Fibroblast of skin of right quadriceps (primary cell): Measurements from ENCODE around the gene FAM81A.
"Not testable (repeated sequence)": the region's sequence is repeated elsewhere in the genome, so short reads cannot be mapped to it uniquely, and the experiment has no call there.

ENCODE experiments used
- DNase-seq: peaks from one replicate; pipeline ENCODE4 v3.0.0-alpha.2; 2013

The FAM81A gene

DNA sequence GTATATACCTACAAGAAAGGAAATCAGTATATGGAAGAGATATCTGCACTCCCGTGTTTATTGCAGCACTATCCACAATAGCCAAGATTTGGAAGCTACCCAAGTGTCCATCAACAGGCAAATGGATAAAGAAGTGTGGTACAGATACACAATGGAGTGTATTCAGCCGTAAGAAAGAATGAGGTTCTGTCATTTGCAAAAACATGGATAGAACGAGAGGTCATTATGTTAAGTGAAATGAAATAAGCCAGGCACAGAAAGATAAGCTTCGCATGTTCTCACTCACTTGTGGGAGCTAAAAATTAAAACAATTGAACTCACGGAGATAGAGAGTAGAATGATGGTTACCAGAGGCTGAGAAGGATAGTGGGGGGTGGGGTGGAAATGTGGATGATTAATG lies 53.1 kb downstream of the FAM81A start:
- DNase-seq, result no peak

DNA sequence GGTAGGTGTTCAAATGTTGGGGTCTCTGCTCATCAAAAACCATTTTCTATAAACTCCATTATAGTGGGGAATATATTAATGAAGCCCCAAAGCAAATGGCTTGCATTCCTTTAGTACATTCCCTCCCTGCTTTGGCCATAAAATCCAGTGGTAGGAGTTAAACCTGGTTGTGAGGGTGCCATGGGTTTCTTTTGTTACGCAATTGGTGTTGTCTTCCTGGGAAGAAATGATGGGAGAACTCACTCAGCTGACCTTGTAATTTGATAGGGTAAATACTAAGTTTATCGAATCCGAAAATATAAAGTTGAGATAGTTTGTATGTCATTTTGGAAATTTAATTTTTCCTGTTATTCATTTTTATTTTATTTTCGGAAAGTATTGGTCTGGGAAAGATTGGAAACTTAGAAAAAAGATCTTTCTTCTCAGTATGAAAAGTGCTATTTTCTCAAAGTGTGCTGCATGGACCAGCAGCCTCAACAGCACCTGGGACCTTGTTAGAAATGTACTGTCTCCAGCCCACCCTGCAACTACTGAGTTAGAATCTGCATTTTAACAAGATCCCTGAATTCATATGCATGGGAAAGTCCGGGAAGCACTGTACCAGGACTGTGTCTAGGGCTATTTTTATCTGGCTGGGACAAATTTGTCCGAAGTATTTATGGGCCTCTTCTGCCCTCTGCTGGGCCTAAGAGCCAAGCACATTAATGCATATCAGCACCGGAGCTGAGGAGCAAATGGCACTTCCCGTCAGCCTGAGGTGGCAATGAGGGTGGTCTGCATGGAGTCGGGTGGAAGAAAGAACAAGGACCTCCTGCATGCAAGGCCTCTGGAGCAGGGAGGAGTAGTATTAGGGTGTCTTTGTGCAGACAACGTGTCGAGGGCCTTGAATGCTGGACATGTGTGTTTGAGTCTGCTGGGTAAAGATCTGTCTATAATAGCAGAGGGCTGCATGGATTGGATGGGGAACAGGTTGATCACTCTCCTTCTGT lies 54.7 kb downstream of the FAM81A start:
- DNase-seq, result peak; percentile 67

GRCh38 chr15:59501597-59501996 lies 63.6 kb downstream of the FAM81A start:
- peak; percentile 49 for DNase-seq

DNA sequence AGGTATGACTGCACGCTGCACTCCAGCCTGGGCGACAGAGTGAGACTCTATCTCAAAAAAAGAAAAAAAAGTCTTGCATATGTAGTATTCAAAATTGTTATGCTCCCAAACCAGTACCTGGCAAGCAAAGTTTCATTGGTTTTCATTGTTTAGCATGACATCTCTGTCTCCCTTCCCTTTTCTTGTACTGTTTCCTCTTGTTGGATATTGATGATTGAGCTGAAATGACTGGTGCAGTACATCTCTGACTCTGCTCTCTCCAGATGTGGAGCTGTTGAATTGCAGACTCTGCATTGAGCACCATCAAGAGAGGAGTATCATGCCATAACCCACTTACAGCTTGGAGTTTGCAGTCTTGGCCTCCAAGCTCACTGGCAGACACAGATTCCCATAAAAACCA lies 77.2 kb downstream of the FAM81A start:
- no peak for DNase-seq

GRCh38 chr15:59516655-59517461 lies 78.9 kb downstream of the FAM81A start:
- DNase-seq, result no peak

DNA sequence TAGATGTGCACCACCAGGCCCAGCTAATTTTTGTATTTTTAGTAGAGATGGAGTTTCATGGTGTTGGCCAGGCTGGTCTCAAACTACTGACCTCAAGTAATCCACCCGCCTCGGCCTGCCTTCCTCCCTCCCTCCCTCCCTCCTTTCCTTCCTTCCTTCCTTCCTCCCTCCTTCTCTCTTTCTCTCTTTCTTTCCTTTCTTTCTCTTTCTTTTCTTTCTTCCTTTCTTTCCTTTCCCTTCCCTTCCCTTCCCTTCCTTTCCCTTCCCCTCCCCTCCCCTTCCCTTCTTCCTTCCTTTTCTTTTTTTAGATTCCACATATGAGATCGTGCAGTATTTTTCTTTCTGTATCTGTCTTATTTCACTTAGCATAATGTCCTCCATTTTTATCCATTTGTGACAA lies 81.3 kb downstream of the FAM81A start:
- no peak for DNase-seq

DNA sequence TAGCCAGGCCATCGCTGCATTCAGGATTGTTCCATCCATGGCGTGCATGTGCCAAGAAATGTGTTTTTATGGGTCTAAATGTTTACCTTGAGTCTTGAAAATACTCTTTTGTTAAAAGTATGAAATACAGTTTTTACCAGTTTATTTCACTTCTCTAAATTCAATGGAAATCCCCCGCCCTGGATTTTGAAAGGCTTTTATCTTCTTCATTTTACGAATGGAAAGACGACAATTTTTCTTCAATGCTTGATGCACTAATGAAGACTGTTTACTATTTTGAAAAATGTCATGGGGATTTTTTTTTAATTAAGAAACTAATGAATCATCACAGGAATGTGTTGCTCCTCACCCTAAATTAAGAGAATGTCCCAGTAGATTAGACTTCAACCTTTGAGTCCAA lies 83.5 kb downstream of the FAM81A start:
- no peak for DNase-seq

GRCh38 chr15:59522988-59523461 lies 85.0 kb downstream of the FAM81A start:
- DNase-seq, result no peak

- DNase-seq, result no peak
Measured at GRCh38 chr15:59523702-59524101, 85.7 kb downstream of the FAM81A start.

GRCh38 chr15:59524331-59524731 lies 86.3 kb downstream of the FAM81A start:
- no peak for DNase-seq

GRCh38 chr15:59526466-59526865 lies 88.5 kb downstream of the FAM81A start:
- not testable (repeated sequence) for DNase-seq

DNA sequence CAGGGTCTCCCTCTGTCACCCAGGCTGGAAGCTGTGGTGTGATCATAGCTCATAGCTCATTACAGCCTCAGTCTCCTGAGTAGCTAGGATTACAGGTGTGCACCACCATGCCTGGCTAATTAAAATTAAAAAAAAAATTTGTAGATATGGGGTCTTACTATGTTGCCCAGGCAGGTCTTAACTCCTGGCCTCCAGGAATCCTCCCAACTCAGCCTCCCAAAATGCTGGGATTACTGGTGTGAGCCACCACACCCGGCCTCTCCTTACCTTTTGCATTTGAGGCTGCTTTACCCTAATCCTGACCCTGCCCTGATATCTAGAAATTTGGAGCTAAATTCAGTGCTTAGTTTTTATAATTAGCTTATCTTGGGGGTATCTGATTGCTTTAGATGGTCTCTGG lies 90.4 kb downstream of the FAM81A start:
- no peak for DNase-seq

DNA sequence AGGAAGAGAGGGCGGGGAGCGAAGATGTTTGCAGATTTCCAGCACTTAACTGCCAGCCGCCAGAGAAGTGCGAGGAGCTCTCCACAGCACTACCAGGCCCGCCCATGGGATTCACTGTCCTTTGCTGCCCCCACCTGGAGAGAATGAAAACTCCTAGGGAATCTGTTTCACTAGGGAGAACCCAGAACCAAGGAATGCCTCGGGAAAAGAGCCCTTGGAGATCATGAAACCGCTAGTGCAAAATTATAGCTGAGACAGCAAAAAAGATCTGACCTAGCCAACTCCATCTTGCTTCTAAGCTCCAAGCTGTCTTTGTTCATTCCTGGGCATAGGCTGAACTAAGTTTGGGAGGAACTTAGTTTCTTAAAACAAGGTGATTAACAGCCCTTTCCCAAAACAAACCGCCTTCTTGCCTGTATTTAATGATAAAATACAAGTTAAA lies 91.0 kb downstream of the FAM81A start:
- DNase-seq, result peak; percentile 85

DNA sequence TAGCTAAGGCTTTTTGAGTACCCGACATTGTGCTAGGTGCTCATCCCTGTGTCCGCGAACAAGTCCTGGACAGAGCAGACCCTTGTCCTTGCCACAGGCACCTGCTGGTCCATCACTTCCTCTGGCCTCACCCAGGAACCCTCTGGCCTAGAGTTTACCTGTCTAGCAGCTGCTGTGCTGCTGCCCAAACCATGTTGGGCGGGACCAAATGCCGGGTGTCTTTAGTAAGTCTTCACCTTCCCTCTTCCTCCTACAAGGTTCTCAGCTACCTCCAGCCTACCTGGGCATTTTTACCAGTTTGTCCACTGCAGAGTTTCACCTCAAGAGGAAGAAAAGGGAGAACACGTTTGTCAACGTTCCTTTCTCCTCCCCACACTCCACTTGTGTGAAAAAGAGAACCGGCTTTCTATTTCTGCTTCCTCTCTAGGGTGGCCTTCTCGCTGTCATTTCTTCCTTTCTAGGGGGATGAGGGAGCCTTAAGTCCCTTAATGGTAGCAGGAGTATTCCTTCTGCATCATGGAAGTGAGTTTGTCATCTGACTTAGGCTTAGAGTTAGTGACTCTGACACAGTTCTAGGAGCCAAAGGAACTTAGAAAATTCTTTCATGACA lies 93.2 kb downstream of the FAM81A start:
- DNase-seq, result no peak

DNA sequence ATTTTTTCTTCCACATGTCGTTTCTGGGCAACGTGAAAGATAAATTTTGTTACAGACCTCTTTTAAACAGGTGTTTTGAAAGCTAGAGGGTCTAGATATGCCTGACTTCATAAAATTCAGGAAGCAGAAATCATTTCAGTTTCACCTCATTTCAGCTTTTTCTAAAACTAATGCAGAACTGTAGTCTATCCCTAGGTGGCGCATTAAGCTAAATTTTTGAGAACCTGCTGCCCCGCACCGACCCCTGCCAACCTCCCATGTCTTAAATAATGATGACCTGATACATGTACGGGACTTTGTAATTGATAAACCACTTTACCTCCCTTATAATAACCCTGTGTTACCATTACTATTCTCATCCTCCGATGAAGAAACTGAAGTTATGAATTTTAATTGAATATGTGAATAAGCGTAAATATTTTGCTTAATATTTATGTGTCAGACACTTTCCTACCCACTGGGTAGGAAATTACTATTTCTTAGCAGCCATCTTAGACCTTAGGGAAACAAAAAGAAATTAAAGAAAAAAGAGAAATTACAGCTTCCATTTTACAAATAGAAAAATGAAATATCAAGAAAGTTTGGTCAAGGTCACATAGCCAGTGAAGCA lies 94.9 kb downstream of the FAM81A start:
- peak; percentile 28 for DNase-seq

DNA sequence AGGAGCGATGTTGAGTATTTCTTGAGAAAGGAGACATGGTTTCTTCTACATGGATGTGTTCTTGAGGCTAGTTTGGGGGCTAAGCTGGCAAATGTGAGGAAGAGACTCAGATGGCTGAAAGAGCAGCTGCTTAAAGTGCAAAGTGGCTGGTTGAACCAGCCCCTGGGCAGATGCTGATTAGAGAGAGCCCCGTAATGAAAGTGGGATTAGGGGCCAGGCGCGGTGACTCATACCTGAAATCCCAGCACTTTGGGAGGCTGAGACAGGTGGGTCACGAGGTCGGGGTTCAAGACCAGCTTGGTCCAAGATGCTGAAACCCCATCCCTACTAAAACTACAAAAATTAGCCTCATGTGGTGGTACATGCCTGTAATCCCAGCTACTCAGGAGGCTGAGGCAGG lies 98.6 kb downstream of the FAM81A start:
- no peak for DNase-seq

GRCh38 chr15:59537403-59537802 lies 99.4 kb downstream of the FAM81A start:
- DNase-seq, result no peak

GRCh38 chr15:59538494-59538893 lies 100.5 kb downstream of the FAM81A start:
- no peak for DNase-seq

DNA sequence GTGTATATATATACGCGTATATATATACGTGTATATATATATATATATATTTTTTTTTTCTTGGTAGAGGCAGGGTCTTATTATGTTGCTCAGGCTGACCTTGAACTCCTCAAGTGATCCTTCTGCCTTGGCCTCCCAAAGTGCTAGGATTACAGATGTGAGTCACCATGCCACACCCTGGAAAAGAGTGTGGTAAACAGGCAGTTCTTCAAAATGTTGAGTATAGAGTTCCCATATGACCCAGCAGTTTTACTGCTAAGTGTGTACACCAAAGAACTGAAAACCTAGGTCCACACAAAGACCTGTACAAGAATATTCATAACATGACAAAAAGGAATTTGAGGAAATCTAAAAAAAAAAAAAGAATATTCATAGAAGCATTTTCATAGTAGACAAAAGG lies 101.8 kb downstream of the FAM81A start:
- DNase-seq, result no peak

DNA sequence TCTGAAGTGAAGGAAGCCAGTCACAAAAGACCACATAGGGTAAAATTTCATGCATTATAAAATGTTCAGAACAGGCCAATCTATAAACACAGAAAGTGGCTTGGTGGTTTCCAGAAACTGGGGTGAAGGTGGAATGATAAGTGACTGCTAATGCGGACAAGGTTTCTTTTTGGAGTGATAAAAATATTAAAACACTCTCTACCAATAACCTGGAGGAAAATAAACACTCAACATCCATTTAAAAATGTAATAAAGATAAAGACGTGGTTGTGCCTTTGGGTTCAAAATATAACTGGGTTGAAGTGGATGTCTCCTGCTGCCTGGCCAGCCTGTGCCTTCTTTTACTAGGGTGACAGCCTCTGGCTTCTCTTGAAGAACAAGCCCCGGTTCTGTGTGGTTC lies 102.7 kb downstream of the FAM81A start:
- DNase-seq, result no peak

GRCh38 chr15:59541750-59542149 lies 103.8 kb downstream of the FAM81A start:
- DNase-seq, result no peak

DNA sequence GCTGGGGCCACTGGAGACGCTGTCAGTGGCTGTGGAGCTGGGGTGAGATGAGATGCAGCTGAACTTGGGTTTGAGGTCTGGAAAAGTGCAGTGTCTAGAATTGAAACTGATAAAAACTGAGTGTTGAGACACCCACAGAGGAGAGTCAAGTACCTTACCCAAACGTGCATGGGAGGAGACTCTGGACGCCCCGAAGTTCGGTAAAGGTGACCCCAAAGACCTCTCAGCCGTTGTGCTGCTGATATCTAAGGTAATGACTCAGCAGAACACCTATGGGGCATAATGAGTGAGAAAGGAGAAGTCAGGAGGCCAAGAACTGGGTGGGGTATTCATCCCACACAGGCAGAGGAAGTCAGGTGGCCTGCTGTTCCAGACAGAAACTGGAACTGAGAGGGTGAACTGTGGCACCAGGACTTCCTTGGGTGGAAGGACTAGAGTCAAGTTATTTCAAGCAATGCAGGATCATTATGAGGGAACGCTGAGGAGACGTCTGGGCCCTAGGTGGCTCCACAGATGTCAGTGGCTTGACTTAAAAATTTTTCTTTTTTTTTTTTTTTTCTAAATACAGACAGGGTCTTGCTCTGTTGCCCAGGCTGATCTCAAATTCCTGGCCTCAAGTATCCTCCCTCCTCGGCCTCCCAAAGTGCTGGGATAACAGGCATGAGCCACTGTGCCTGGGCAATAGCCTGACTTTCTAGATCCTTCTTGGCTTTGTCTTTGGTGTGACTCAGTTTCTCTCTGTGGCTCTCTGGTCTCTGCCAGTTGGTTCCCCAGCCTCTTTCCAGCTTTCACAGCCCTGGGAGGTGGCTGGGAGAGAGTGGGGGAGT lies 105.9 kb downstream of the FAM81A start:
- DNase-seq, result no peak
